ENCODE results near the gene MKNK2. TPM values are rescaled to one million over a fixed set of nuclear protein-coding genes. Genes with fewer than 3 reads are reported as not detected.

Gene MKNK2
- total RNA-seq, 1 experiment from 2014 or later, result 271 TPM

DNA sequence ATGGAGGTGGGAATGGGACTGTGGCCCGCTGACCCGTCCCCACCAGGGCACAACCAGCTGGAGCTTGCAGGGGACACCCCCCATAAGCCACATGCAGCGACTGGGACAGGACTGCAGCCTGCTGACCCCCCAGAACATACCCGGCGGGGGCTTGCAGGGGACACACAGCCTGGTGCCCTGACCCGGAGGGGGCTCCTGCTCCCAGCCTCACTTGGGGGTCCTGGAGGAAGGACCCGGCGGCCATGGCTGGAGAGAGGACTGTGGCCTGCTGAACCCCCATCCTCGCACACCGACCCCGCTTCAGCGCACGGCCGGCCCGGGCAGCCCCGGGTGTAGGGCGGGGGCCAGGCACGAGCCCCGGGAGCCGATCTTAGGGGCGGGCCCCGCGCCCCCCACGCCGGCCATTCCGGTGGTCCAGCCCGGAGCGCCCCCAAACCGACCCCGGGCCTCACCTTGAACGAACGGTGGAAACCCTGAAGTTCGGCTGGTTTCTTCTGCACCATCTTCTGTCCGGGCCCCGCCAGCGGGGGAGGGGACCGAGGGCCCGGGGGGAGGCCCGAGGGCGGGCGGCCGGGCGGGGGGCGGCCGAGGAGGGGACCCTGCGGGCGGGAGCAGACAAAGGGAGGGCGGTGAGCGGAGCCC lies 574 bp downstream of the MKNK2 start:
- Histone ChIP-seq H3K36me3 (ENCODE audit: control insufficient read depth in 1 of 2, insufficient read depth in 2 of 2, low read length in 2 of 2) (peaks cover 5 to 9% of the 10 kb centered on the region in 2 experiments; a peak in 3 of 4 replicates), H3K9me3 (ENCODE audit: control insufficient read depth in 1 of 2, insufficient read depth in 1 of 2, low read depth in 1 of 2, low read length in 2 of 2) (no peaks in the 10 kb centered on the region), H3K9me2 (ENCODE audit: insufficient read depth) (no peaks in the 10 kb centered on the region), H3K4me2 (ENCODE audit: low read length) (peak overlapping the region; percentile 100), H3K27ac (ENCODE audit: low read depth, low read length) (peak overlapping the region; percentile 85), H2AFZ (ENCODE audit: low read depth, low read length, poor library complexity, severe bottlenecking) (no peak overlapping the region), H3K27me3 (ENCODE audit: insufficient read depth, low read length) (no peaks in the 10 kb centered on the region), H3K9ac (ENCODE audit: low read length) (peak overlapping the region; percentile 90), H3K4me3 (replicated peaks in 1 of 2; ENCODE audit: low read depth in 1 of 2, low read length in 2 of 2) (peak overlapping the region; percentile 92), H3K4me1 (ENCODE audit: control insufficient read depth in 1 of 2, insufficient read depth in 2 of 2, low read length in 2 of 2) (peaks cover 67 to 86% of the 10 kb centered on the region in 2 experiments), H3K79me2 (ENCODE audit: insufficient read depth, low read length) (peaks cover 45% of the 10 kb centered on the region), H4K20me1 (ENCODE audit: insufficient read depth) (peaks cover 5% of the 10 kb centered on the region; the same call in 1 of the 2 replicates)
- POLR2A ChIA-PET, result interaction anchor here (4.3 kb wide), 1 partner anchor 9 kb away, joined by 17 read pairs; no protein-coding TSS in a partner anchor
- intact Hi-C loops (cut with micrococcal nuclease), result no loop called here
- TF ChIP-seq EZH2 (IDR thresholded peaks at IDR 0.05) (no peak), CEBPB (IDR thresholded peaks at IDR 0.05; ENCODE audit: low read depth) (no peak), EGR1 (IDR thresholded peaks at IDR 0.05; ENCODE audit: low read depth) (no peak), SP1 (IDR thresholded peaks at IDR 0.05; ENCODE audit: low read depth) (no peak), FOSL1 (IDR thresholded peaks at IDR 0.05; ENCODE audit: low read depth) (no peak), SIN3A (IDR thresholded peaks at IDR 0.05; ENCODE audit: low read depth) (no peak), ELF1 (IDR thresholded peaks at IDR 0.05; ENCODE audit: borderline replicate concordance, low read depth) (no peak), SRF (IDR thresholded peaks at IDR 0.05; ENCODE audit: low read depth) (no peak)
- TF ChIP-seq, protein P1, sequence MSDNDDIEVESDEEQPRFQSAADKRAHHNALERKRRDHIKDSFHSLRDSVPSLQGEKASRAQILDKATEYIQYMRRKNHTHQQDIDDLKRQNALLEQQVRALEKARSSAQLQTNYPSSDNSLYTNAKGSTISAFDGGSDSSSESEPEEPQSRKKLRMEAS (IDR thresholded peaks at IDR 0.05), result no peak
- TF ChIP-seq, protein P2, sequence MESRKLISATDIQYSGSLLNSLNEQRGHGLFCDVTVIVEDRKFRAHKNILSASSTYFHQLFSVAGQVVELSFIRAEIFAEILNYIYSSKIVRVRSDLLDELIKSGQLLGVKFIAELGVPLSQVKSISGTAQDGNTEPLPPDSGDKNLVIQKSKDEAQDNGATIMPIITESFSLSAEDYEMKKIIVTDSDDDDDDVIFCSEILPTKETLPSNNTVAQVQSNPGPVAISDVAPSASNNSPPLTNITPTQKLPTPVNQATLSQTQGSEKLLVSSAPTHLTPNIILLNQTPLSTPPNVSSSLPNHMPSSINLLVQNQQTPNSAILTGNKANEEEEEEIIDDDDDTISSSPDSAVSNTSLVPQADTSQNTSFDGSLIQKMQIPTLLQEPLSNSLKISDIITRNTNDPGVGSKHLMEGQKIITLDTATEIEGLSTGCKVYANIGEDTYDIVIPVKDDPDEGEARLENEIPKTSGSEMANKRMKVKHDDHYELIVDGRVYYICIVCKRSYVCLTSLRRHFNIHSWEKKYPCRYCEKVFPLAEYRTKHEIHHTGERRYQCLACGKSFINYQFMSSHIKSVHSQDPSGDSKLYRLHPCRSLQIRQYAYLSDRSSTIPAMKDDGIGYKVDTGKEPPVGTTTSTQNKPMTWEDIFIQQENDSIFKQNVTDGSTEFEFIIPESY (IDR thresholded peaks at IDR 0.05; ENCODE audit: extremely low read depth, insufficient replicate concordance, low read length), result no peak
- TF ChIP-seq, protein P3, sequence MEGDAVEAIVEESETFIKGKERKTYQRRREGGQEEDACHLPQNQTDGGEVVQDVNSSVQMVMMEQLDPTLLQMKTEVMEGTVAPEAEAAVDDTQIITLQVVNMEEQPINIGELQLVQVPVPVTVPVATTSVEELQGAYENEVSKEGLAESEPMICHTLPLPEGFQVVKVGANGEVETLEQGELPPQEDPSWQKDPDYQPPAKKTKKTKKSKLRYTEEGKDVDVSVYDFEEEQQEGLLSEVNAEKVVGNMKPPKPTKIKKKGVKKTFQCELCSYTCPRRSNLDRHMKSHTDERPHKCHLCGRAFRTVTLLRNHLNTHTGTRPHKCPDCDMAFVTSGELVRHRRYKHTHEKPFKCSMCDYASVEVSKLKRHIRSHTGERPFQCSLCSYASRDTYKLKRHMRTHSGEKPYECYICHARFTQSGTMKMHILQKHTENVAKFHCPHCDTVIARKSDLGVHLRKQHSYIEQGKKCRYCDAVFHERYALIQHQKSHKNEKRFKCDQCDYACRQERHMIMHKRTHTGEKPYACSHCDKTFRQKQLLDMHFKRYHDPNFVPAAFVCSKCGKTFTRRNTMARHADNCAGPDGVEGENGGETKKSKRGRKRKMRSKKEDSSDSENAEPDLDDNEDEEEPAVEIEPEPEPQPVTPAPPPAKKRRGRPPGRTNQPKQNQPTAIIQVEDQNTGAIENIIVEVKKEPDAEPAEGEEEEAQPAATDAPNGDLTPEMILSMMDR (IDR thresholded peaks at IDR 0.05 in 2 of 3, conservative IDR thresholded peaks at IDR 0.05 in 1 of 3; ENCODE audit: borderline replicate concordance in 1 of 3, insufficient read depth in 1 of 3, low read depth in 2 of 3, low read length in 2 of 3), result no peak
- no peak for DNase-seq (ENCODE audit: low read depth, low spot score)
- RAD21 ChIA-PET (ENCODE audit: low non-redundant PET in 1 of 2, low total read pairs in 2 of 2, uncharacterized antibody in 2 of 2, unreplicated experiment in 2 of 2), result no interaction called here
- BruUV-seq (replicated peaks), result no TSS peak
- no peak for ATAC-seq
- CTCF ChIA-PET, result no interaction called here
